MV-4-11 (cell line): Measurements from ENCODE around the gene LRRC57.
"Not testable (repeated sequence)": the region's sequence is repeated elsewhere in the genome, so short reads cannot be mapped to it uniquely, and the experiment has no call there.

Source experiments
- DNase-seq: peaks from one replicate; lab custom pipeline; 2025; lab: John Stamatoyannopoulos, UW

LRRC57 gene

GRCh38 chr15:42548249-42549031 lies at the start of gene LRRC57, which contains the start of gene HAUS2:
Gene LRRC57, minus strand, starts transcription at chr15:42548793. Its CDS starts 359 bp downstream, at chr15:42548434.
Gene HAUS2, plus strand, starts transcription at chr15:42548838. Its CDS starts 35 bp downstream, at chr15:42548873.
- DNase-seq: peak; percentile 65

- DNase-seq: no peak
Measured at GRCh38 chr15:42595626-42596240, 47.1 kb upstream of the LRRC57 start.

DNA sequence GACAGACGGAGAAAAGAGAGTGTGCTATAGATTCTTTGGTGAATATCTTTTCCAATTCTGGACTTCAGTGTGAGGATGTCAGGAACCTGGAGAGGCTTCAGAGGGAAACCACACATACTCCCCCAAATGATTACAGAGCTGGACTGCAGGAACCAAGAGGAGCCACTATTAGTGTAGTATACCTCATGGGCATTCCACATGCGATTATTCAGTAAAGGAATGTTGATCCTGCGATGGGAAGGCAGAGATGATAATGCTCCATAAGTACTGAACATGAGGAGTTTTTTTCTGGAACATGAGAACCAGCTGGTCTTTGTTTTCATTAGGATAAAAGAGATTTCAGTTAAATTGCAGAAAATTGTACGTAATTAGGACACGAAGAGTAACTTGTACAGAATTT lies 45.5 kb upstream of the LRRC57 start:
- DNase-seq: no peak

DNA sequence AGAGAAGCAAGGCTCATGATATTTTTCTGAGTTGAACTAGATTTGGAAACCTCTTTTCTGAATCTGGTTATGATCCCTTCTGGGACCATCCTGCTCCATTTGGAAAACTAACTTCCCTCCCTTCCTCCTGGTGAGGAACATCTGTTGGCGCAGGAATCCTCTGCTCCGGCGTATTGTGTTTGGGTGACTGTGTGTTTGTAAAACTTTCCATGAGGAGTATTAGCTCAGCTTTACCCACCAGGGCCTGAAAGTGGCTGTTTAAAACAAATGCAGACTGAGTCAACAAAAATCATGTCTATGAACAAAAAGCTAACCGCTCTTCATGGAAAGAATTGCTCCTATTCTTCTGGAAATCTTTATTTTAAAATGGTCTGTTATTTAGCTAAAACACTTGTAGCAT lies 44.5 kb upstream of the LRRC57 start:
- DNase-seq: no peak

DNA sequence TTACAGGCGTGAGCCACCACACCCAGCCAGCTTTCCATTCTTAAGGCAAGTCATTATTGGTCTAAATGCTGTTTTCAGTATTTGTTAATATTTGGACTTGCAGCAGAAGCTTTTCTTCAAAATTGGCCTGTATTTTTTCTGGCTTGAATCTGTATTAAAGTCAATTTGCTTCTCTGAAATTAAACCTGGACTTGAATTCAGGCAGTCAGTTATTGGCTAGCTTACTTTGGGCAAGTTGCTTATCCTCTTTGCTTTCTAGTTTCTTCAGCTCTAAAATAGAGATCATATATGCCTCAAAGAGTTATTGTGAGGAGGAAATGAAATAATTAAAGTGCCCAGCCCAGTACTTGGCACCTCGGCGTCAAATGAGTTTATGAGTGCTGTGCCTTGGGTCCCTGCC lies 44.1 kb upstream of the LRRC57 start:
- DNase-seq: no peak

- DNase-seq: no peak
Measured at GRCh38 chr15:42591238-42591934, 42.8 kb upstream of the LRRC57 start.

DNA sequence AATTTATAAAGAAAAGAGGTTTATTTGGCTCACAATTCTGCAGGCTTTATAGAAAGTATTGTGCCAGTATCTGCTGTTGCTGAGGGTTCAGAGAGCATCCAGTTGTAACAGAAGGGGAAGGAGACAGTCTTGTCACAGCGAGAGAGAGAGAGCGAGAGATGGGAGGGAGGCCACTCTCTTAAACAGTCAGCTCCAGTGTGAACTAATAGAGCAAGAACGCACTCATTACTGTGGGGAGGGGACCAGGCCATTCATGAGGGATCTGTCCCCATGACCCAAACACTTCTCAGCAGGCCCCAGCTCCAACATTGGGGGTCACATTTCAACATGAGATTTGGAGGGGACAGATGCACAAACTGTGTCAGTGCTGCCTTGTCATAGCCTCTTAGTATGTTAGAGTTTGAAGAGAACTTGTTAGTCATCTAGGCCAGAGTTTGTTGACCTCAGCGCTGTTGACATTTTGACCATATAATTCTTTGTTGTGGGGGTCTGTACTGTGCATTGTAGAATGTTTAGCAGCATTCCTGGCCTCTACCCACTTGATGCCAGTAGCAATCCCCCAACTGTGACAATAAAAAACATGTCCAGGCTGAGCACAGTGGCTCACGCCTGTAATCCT lies 42.1 kb upstream of the LRRC57 start:
- no peak for DNase-seq

DNA sequence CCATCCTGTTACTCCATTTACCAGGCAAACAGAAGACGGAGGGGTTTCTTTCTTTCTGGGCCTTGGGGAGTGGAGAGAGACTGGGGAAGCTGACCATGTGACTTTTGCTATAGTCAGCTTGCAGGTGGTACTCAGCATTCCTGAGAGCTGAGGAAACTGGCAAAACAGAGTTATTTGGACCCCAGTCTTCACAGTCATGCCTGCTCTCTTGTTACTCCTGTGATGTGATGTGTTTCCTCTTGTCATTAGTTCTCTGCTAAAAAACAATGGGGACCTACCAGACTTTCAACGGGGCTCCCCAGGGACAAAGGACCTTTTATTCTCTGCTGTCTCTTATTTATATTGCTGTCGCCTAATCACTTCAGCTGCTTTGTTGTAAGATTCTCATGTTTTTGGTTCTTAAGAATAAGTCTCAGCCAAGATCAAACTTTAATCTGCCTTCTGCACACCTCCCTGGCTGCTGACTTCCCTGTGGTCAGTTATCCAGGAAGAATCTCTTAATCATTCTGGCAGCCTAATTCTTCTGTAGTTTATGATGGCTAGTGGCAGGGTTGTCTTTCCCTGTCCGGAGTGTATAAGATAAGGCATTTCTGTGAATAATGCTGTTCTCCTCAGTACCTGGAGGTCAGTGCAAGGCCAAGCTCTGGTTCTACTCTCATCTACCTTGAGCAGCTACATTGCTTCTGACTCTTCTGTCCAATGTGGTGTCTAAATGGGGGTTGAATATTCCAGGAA lies 35.6 kb upstream of the LRRC57 start:
- no peak for DNase-seq

GRCh38 chr15:42582569-42583375 lies 34.2 kb upstream of the LRRC57 start:
- DNase-seq: no peak

DNA sequence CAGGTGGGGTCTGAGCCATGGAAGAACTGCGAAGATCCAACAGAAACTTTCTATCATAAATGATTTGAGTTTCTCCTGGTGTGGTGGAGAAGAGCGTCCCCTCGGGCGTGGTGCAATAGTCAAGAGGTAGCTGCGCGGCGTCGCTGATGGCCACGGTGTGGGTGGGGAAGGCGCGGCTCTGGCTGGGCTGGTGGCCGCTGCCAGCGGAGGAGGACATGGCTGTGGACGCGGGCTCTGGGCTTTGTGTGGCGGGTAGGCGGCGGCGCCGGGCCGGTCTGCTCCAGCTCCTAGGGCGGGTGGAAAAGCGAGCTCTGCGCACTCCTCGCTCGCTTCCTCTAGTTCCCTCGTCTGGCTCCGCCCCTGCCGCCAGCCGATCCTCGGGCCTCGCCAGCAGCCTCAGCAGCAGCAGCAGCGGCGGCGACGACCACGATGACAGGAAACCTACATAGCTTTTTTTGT lies 32.7 kb upstream of the LRRC57 start:
- DNase-seq: peak; percentile 69

- DNase-seq: no peak
Measured at GRCh38 chr15:42578984-42579537, 30.5 kb upstream of the LRRC57 start.

DNA sequence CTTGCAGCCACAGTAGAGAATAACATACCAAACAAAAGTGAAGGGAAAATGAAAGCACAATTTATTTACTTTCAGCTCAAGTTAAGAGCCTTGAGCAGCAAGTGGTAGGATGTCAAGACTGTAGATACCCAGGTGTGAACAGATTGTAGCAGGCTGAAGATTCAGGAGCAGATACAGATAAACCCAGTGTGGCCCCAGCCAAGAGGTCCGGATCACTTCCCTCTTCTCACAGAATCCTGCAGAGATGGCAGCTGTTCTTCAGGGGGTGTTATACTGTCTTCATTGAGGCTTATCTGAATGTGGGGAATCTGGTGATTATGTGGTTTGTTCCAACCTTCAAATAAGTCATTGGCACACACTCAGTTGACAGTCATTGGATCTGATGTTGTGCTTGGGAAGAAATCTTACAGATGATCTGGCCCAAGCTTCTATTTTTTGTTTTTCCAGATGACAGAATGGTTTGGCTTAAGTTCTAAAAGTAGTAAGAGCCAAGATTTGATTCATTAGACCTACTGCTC lies 29.0 kb upstream of the LRRC57 start:
- DNase-seq: peak; percentile 32

DNA sequence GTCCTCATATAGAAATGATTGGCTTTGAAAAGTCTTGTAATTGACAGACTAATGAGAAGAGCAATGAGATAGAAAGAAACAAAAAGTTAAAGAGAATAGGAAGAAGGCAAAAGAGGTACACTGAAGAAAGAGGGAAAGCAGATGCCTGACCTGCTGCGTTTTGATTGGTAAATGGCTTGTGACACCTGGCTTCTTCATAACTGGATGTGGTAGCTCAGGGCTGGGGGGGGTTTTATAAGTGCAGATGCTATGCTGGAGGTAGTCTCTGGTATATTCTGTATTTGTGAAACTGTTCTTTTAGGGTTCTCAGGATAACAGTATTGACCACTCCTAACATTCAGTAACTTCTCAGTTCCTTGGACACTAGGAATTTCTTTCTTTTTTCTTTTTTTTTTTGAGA lies 28.2 kb upstream of the LRRC57 start:
- no peak for DNase-seq

DNA sequence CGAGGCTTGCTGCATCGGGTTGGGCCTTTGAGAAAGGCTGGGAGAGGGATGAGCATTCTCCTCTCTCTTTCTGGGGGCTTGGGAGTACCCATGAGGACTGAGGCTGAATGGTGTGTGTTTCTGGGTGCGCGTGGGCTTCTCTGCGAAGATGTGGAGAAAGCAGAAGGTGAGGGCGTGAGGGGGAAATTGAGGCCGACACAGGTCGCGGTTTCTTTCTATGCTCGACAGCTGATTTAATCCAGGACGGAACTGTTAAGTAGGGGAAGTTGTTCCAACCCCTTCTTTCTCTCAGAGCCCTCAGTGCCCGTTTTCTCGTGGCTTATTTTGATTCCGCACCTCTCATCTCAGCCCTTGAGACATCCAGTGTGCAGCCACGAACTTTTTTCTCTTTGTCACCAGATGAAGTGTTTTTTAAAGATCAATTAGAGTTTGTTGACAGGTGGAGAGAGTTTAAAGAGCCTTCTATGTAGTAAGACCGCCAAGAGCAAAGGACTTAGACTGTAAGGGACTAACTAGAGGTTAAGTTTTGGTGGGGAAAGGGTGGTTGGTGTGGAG lies 27.5 kb upstream of the LRRC57 start:
- no peak for DNase-seq

DNA sequence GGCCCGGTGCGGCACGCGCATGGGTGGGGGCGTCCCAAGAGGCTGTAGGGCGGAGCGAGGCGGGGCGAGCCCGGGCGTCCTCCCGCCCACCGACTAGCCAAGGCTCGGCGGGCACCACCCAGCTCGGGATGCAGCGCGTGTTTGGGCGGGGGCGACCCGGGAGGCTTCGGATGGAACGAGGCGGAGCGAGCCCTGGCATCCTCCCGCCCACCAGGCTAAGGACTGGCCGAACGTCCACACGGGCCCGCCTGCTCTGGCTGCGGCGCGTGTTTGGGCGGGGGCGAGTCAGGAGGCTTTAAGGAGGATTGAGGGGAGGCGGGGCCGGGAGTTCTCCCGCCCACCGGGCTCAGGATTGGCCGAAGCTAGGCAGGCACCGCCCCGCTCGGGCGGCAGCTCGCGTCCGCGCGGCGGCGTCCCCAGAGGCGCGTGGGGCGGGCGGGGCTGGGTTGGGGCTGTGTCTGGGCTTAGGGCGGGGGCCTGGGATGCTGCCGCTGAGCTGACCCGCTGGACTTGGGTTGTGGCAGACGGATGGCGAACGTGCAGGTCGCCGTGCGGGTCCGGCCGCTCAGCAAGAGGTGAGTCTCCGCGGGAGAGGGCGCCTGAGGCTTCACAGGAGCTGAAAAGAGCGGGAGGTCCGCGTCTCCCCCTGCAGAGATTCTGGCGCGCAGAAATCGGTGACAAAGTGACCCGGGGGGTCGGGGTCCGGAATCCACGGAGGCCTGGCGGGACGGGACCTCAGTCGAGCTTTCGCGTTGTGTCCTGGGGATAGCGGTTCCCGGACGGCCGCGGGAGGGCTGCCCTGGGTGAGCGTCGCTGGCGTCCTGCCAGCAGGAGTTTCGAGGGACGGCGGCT lies 26.8 kb upstream of the LRRC57 start, which contains the start of gene STARD9:
Gene STARD9, plus strand, starts transcription at position 419 of the 852 bp plus-strand sequence. Its CDS starts 110 bp downstream, at position 529.
- peak; percentile 96 for DNase-seq

DNA sequence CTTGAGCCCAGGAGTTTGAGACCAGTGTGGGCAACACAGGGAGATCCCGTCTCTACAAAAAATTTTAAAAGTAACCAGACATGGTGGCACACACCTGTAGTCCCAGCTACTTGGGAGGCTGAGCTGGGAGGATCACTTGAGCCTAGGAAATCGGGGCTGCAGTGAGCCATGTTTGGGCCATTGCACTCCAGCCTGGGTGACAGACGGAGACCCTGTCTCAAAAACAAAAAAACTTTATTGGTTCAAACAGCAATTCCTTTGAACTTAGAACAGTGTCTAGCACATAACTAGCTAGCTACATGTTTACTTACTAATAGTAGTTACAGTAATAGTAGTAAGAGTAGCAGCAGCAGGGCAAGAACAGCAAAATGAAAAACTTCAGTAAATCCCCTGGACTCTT lies 10.1 kb upstream of the LRRC57 start:
- DNase-seq: no peak

DNA sequence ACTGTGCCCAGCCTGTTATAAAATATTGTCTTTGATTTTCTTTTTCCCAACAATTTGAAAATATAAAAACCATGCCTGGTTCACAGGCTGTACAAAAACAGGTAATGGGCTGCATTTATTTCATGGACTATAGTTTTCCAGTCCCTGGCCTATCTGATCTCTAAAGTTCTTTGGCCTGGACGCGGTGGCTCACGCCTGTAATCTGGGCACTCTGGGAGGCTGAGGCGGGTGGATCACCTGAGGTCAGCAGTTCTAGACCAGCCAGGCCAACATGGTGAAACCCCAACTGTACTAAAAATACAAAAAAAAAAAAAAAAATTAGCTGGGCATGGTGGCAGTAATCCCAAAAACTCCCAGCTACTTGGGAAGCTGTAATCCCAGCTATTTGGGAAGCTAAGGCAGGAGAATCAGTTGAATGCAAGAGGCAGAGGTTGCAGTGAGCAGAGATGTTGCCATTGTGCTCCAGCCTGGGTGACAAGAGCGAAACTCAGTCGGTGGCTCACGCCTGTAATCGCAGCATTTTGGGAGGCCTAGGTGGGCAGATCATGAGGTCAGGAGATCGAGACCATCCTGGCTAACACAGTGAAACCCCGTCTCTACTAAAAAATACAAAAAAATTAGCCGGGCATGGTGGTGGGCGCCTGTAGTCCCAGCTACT lies 8.1 kb upstream of the LRRC57 start:
- not testable (repeated sequence) for DNase-seq

DNA sequence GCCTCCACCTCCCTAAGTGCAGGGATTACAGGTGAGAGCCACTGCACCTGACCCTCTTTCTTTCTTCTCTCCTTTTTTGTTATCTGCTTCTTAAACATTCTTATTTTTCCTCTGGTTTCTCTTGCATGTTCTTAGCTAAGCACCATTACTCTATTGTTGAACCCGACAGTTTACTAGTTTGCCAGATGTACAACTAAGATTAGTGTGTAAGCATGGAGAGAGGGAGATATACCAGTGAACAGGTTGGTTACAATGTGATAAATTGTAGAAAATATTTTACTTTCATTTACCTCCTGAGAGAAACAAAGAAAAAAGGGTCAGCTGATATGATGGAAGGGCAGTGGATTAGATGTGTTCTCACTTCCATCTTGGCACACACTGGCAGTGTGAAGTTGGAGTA lies 5.0 kb upstream of the LRRC57 start:
- DNase-seq: peak; percentile 8
